Kidney (tissue), 14 donors: ENCODE data around the gene UBE3B. TPM values are rescaled to one million over a fixed set of nuclear protein-coding genes. Genes with fewer than 3 reads are reported as not detected.

Experiments
- DNase-seq, 5 donors: peaks; one replicate each; pipeline ENCODE4 v3.0.0-alpha.2; 2013 to 2020
- FAIRE-seq: peaks from 2 replicates; lab custom pipeline; 2012; peaks lifted over from hg19 to GRCh38; lab: Jason Lieb, UNC
- H3K27ac ChIP-seq, 2 donors: one replicate each; pipeline ENCODE4 v1.7.0; 2013; ENCODE audit warnings: low read depth in 2 of 2, low read length in 2 of 2, inconsistent platforms in 1 of 2
- H3K27me3 ChIP-seq: one replicate; pipeline ENCODE4 v1.7.1; 2013; ENCODE audit warnings: low read length, inconsistent platforms; ENCODE audit not compliant: control insufficient read depth, insufficient read depth
- H3K36me3 ChIP-seq, 3 donors: one replicate each; pipeline versions ENCODE4 v1.7.0 to v1.7.1; 2013; ENCODE audit warnings: low read length in 3 of 3, control low read depth in 1 of 3, inconsistent platforms in 1 of 3; ENCODE audit not compliant: insufficient read depth in 3 of 3, control insufficient read depth in 2 of 3
- H3K4me1 ChIP-seq, 3 donors: one replicate each; pipeline versions ENCODE4 v1.7.0 to v1.7.1; 2013; ENCODE audit warnings: low read length in 3 of 3, inconsistent platforms in 1 of 3, low read depth in 1 of 3; ENCODE audit not compliant: control insufficient read depth in 2 of 3, insufficient read depth in 2 of 3
- H3K4me3 ChIP-seq, 3 donors: one replicate each; pipeline versions ENCODE4 v1.7.0 to v1.8.1; 2013; ENCODE audit warnings: low read length in 3 of 3, control low read depth in 1 of 3, inconsistent platforms in 1 of 3
- H3K9ac ChIP-seq, 3 donors: one replicate each; pipeline versions ENCODE4 v1.7.0 to v1.7.1; 2013; ENCODE audit warnings: low read length in 3 of 3, control low read depth in 1 of 3, inconsistent platforms in 1 of 3
- H3K9me3 ChIP-seq, 3 donors: one replicate each; pipeline versions ENCODE4 v1.7.0 to v1.7.1; 2013; ENCODE audit warnings: low read length in 3 of 3, control low read depth in 1 of 3, inconsistent platforms in 1 of 3; ENCODE audit not compliant: control insufficient read depth in 2 of 3, insufficient read depth in 1 of 3
- CTCF ChIP-seq: IDR thresholded peaks from 3 replicates; pipeline ENCODE4 v1.5.1; 2012; ENCODE audit warnings: mild to moderate bottlenecking, moderate library complexity, borderline replicate concordance; ENCODE audit not compliant: insufficient read depth; ENCODE audit errors: extremely low read depth
- intact Hi-C: fragments of 100-400 bp; cut with DNase I; formaldehyde crosslinking; loops from one replicate; pipeline ENCODE4 v1.11.1; 2022
- polyA plus RNA-seq: library from polyadenylated mRNA; stranded (reverse); fragments of 350-450 nt; fragmentation: Illumina TruSeq; extraction: RNeasy Lipid Tissue Mini Kit (QIAGEN cat#74804); gene quantifications from one replicate; pipeline ENCODE4 v1.2.3, GENCODE V29; 2014; ENCODE audit warnings: low read depth, low replicate concordance; ENCODE audit not compliant: insufficient read depth
- total RNA-seq: library from RNA; stranded (reverse); fragmentation: NEBNext Ultra II Directional; extraction: Animal tissue kit (Norgen Biotek cat#: 25700); gene quantifications from one replicate; pipeline ENCODE4 v1.2.1, GENCODE V29; 2021
- donor health status: control.
- donor health status: control.
- donor health status: control.
- donor health status: control.
- donor health status: control.
- donor health status: DM: yes; HTN: yes; CAD: no.
- donor health status: Normal renal cell carcinoma (clear cell type).

UBE3B gene
- total and polyA plus RNA-seq, 2 donors from 2014 or later, result 13.9 to 44.3 TPM

DNA sequence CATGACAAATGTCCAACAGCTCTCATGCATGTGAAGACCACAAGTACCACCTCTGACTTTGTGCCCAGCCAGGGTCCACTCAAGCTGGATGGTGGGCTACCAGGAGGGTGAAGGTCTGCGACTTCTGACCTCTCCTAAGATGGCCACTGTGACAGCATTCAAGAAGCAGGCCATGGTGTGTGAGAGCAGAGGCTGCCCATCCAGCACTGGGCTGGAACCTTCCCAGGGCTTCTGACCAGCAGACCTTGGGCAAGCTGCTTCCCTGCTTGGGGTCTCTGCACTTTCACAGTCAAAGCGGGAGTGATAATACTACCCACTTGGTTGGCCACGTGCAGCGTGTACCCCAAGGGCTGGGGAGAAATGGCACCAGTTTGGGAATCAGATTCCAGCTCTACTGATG lies 85.4 kb downstream of the UBE3B start:
- no peak overlapping the region for H3K4me3 ChIP-seq
- intact Hi-C loops, result no loop called here
- H3K4me1 ChIP-seq, result peaks cover 0 to 3% (median 2%) of the 10 kb centered on the region in 3 donors
- no peak overlapping the region for H3K27ac ChIP-seq
- H3K9me3 ChIP-seq, result no peaks in the 10 kb centered on the region
- no peaks in the 10 kb centered on the region for H3K27me3 ChIP-seq
- H3K36me3 ChIP-seq, result peaks cover 0 to 24% (median 6%) of the 10 kb centered on the region in 3 donors
- no peak for DNase-seq
- no peak for TF ChIP-seq CTCF
- H3K9ac ChIP-seq, result no peak overlapping the region
- FAIRE-seq, result no peak

DNA sequence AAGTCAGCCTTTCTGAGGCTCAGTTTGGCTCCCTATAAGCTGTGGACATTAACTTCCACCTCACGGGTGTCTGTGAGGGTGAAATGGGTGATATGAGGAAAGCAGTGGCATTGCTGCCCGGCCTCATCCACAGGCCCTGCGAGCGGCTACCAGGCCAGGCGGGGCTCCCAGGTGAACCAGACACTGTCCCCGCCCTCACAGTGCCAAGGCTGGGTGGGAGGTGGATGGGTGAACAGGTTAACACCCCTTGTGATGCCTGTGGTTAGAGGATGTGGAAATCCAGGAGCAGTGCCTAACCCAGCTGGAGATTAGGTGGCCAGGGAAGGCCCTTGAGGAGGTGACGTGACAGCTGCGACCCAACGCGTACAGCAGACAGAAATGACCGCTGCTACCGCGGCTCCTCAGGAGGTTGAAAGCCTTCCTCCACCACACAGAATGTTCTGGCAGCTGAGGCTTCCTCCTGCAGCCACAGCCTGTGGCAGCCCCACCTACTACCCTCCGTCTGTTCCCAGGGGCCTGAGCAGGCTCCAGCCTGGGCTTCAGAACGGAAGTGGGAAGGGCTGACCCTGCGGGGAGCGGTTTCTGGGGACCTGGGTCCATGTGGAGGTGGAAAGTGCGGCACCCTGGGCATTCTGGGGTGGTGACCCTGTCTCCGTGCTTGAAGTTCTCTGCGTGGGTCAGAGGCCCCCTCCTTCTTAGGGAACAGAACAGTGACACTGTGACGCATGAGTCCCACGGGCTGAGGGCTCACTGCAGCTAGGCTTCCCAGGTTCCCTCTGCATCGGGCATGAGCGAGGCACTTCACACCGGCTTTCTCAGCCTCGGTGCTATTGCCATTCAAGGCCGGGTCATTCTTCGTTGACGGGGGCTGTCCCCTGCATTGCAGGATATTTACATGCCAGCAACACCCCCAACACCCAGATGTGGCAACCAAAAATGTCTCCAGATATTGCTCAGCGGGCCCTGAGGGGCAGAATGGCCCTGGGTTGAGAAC lies 86.2 kb downstream of the UBE3B start:
- no peak overlapping the region for H3K27ac ChIP-seq
- no peak for DNase-seq
- no peak overlapping the region for H3K9ac ChIP-seq
- peaks cover 0 to 30% (median 13%) of the 10 kb centered on the region in 3 donors for H3K36me3 ChIP-seq
- no peaks in the 10 kb centered on the region for H3K27me3 ChIP-seq
- no peak overlapping the region for H3K4me3 ChIP-seq
- intact Hi-C loops, result no loop called here
- H3K4me1 ChIP-seq, result peaks cover 0 to 3% (median 2%) of the 10 kb centered on the region in 3 donors
- TF ChIP-seq CTCF, result no peak
- no peak for FAIRE-seq
- H3K9me3 ChIP-seq, result no peaks in the 10 kb centered on the region

DNA sequence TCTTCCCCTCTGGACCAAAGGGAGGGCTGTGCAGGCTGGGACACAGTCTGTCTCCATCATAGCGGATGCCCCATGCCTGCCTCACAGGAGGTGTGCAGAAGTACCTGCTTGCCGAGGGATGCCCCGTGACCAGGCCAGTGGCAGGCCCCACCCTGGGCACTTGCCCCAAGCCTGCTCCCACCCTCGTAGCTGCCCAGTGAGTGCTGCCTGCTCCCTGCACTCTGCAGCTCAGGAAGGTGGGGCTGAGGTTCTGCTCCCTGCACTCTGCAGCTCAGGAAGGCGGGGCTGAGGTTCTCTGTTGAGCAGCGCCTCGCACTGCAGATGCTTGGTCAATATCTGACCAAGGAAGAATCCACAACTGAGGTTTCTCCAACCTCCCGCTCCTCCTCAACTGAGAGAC lies 89.0 kb downstream of the UBE3B start:
- Histone ChIP-seq H3K36me3 (peaks cover 0 to 30% (median 13%) of the 10 kb centered on the region in 3 donors), H3K27me3 (no peaks in the 10 kb centered on the region), H3K9me3 (no peaks in the 10 kb centered on the region), H3K4me3 (no peak overlapping the region), H3K27ac (no peak overlapping the region), H3K4me1 (no peaks in the 10 kb centered on the region), H3K9ac (no peak overlapping the region)
- intact Hi-C loops, result no loop called here
- TF ChIP-seq CTCF, result no peak
- DNase-seq (no peak), FAIRE-seq (no peak)
